GM19240 (cell line): ENCODE results near the gene SPINK4.

Experiments used
- DNase-seq: peaks from one replicate; pipeline ENCODE4 v3.0.0; 2011; ENCODE audit warnings: low spot score; ENCODE audit not compliant: insufficient read length

Gene SPINK4

GRCh38 chr9:33229359-33230114 is 10.4 kb upstream of the SPINK4 start:
- DNase-seq, result no peak

GRCh38 chr9:33230756-33231622 is 9.0 kb upstream of the SPINK4 start:
- DNase-seq, result no peak

GRCh38 chr9:33231623-33231942 is 8.4 kb upstream of the SPINK4 start:
- no peak for DNase-seq

GRCh38 chr9:33232815-33233214 is 7.2 kb upstream of the SPINK4 start:
- DNase-seq, result no peak

- no peak for DNase-seq
Measured at GRCh38 chr9:33233626-33234342, 6.2 kb upstream of the SPINK4 start.

GRCh38 chr9:33234511-33235467 is 5.2 kb upstream of the SPINK4 start:
- no peak for DNase-seq

- DNase-seq, result no peak
Measured at GRCh38 chr9:33236571-33236970, 3.4 kb upstream of the SPINK4 start.

- DNase-seq, result no peak
Measured at GRCh38 chr9:33241298-33241697, 1.3 kb downstream of the SPINK4 start.

GRCh38 chr9:33242609-33243134 is 2.7 kb downstream of the SPINK4 start:
- no peak for DNase-seq

- DNase-seq, result no peak
Measured at GRCh38 chr9:33244137-33244784, 4.3 kb downstream of the SPINK4 start.

GRCh38 chr9:33245341-33245740 is 5.4 kb downstream of the SPINK4 start:
- DNase-seq, result no peak

GRCh38 chr9:33246269-33246860 is 6.4 kb downstream of the SPINK4 start:
- DNase-seq, result no peak

- no peak for DNase-seq
Measured at GRCh38 chr9:33248606-33249005, 8.6 kb downstream of the SPINK4 start.

- DNase-seq, result no peak
Measured at GRCh38 chr9:33249087-33249658, 9.2 kb downstream of the SPINK4 start.

- no peak for DNase-seq
Measured at GRCh38 chr9:33249983-33250382, 10.0 kb downstream of the SPINK4 start.

GRCh38 chr9:33250458-33250995 is 10.6 kb downstream of the SPINK4 start:
- no peak for DNase-seq

- no peak for DNase-seq
Measured at GRCh38 chr9:33254211-33254610, 14.2 kb downstream of the SPINK4 start.

- no peak for DNase-seq
Measured at GRCh38 chr9:33255014-33255413, 15.0 kb downstream of the SPINK4 start.

- DNase-seq, result no peak
Measured at GRCh38 chr9:33255471-33255870, 15.5 kb downstream of the SPINK4 start.
